Large intestine (tissue), 3 donors: Measurements from ENCODE around the gene GRIK5. TPM values are rescaled to one million over a fixed set of nuclear protein-coding genes. Genes with fewer than 3 reads are reported as not detected.
A peak's percentile ranks its signal among the peaks of the same experiment; 100 is the strongest.

Experiments
- DNase-seq, 2 donors: peaks; one replicate each; pipeline versions ENCODE4 v3.0.0 to v3.0.0-alpha.2; 2013
- H3K27ac ChIP-seq: one replicate; pipeline ENCODE4 v1.5.1; 2013; ENCODE audit warnings: low read length
- H3K27me3 ChIP-seq: 2 replicates; pipeline ENCODE4 v1.6.1; 2013; ENCODE audit warnings: low read length; ENCODE audit not compliant: control insufficient read depth, insufficient read depth
- H3K36me3 ChIP-seq: 2 replicates; pipeline ENCODE4 v1.6.1; 2013; ENCODE audit warnings: low read length; ENCODE audit not compliant: control insufficient read depth, insufficient read depth
- H3K4me1 ChIP-seq: one replicate; pipeline ENCODE4 v1.6.1; 2013; ENCODE audit warnings: low read length; ENCODE audit not compliant: control insufficient read depth, insufficient read depth
- H3K4me3 ChIP-seq: one replicate; pipeline ENCODE4 v1.5.1; 2013; ENCODE audit warnings: low read length
- H3K9me3 ChIP-seq: one replicate; pipeline ENCODE4 v1.6.1; 2013; ENCODE audit warnings: mild to moderate bottlenecking, low read depth, low read length, moderate library complexity; ENCODE audit not compliant: control insufficient read depth
- WGBS: methylation state at CpG from one replicate; pipeline ENCODE4 v1.1.5; 2013; ENCODE audit warnings: low lambda C conversion rate; ENCODE audit not compliant: insufficient coverage; 5-methylcytosine and 5-hydroxymethylcytosine counted together
- polyA plus RNA-seq: library from polyadenylated mRNA; unstranded; fragments of 120-200 nt; gene quantifications from one replicate; pipeline ENCODE4 v1.2.1, GENCODE V29; 2013

GRIK5 gene
- polyA plus RNA-seq, 1 donor = 4.7 TPM

DNA sequence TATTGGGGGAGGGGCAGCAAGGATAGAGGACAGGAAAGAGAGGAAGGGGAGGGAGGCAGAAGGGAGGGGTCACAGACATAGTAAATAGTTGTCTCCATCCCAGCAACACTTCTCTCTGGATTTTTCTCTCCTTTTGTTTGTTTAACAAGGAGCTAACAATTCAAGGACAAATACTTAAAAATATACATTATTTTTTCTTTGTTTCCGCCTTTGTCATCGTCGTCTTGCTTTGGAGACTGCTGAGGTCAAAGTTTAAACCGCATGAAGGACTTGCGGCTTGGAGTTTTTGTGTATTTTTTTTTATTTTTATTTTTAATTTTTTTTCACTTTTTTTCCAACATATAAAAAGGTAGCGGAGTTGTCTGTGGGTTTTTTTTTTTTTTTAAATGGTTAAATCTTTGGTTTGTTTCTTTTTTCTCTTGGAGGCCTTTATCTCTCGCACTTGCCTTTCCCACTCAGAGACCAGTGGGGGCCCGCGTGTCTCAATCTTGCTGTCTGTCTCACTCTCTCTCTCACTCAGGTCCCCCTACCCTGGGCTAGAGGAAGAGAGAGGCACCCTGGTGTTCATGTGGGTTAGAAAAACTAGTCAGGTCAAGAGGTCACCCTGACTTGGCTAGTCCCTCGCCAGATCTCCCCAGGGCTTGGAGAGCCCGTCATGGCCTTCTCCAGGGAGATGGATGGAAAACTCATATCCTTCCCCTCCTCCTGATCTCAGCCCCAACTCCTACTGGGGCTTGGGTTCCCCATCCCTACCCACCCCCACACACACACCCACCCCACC lies 17.0 kb upstream of the GRIK5 start:
- H3K4me1 ChIP-seq = peaks cover 4% of the 10 kb centered on the region
- 62% methylated on average over 6 of the region's 11 CpGs for WGBS
- no peak overlapping the region for H3K27ac ChIP-seq
- no peaks in the 10 kb centered on the region for H3K9me3 ChIP-seq
- H3K36me3 ChIP-seq = peaks cover 2% of the 10 kb centered on the region
- no peak for DNase-seq
- H3K27me3 ChIP-seq = peaks cover 5% of the 10 kb centered on the region
- no peak overlapping the region for H3K4me3 ChIP-seq

GRCh38 chr19:42086188-42086736 lies 16.3 kb upstream of the GRIK5 start:
- whole genome bisulfite sequencing = 100% methylated on average over 1 of the region's 9 CpGs
- Histone ChIP-seq H3K4me1 (peaks cover 4% of the 10 kb centered on the region), H3K9me3 (no peaks in the 10 kb centered on the region), H3K27me3 (peaks cover 5% of the 10 kb centered on the region), H3K36me3 (peaks cover 5% of the 10 kb centered on the region), H3K4me3 (no peak overlapping the region), H3K27ac (no peak overlapping the region)
- no peak for DNase-seq

DNA sequence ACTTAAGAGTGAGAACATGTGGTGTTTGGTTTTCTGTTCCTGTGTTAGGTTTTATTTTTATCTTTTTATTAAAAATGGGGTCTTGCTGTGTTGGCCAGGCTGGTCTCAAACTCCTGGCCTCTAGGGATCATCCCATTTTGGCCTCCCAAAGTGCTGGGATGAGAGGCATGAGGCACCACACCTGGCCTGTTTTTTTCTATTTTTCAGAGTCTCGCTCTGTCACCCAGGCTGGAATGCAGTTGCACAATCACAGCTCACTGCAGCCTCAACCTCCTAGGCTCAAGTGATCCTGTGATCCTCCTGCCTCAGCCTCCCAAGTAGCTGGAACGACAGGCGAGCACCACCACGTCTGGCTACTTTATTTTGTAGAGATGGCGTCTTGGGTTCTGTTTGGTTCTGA lies 13.5 kb upstream of the GRIK5 start:
- H3K27ac ChIP-seq = no peak overlapping the region

GRCh38 chr19:42081584-42082203 lies 11.7 kb upstream of the GRIK5 start:
- Histone ChIP-seq H3K4me3 (no peak overlapping the region), H3K4me1 (peaks cover 13% of the 10 kb centered on the region), H3K36me3 (peaks cover 35% of the 10 kb centered on the region), H3K9me3 (no peaks in the 10 kb centered on the region), H3K27ac (no peak overlapping the region), H3K27me3 (no peaks in the 10 kb centered on the region)
- 0% methylated on average over 1 of the region's 2 CpGs for WGBS
- DNase-seq = peak in 1 of 2 donors; percentile 49

More for the DNA sequence above, 13.5 kb upstream of the GRIK5 start:
- no peaks in the 10 kb centered on the region for H3K9me3 ChIP-seq
- H3K36me3 ChIP-seq = peaks cover 33% of the 10 kb centered on the region
- no peak for DNase-seq
- no peak overlapping the region for H3K4me3 ChIP-seq
- H3K4me1 ChIP-seq = peaks cover 4% of the 10 kb centered on the region
- no peaks in the 10 kb centered on the region for H3K27me3 ChIP-seq
- WGBS = 100% methylated on average over 1 of the region's 5 CpGs

- WGBS = no CpG with 5 or more reads among the region's 28 CpGs
- no peak overlapping the region for H3K27ac ChIP-seq
- H3K9me3 ChIP-seq = no peaks in the 10 kb centered on the region
- no peak for DNase-seq
- H3K36me3 ChIP-seq = peaks cover 35% of the 10 kb centered on the region
- H3K4me3 ChIP-seq = no peak overlapping the region
- H3K4me1 ChIP-seq = peaks cover 9% of the 10 kb centered on the region
- H3K27me3 ChIP-seq = no peaks in the 10 kb centered on the region
Observed at GRCh38 chr19:42080764-42081375, 10.9 kb upstream of the GRIK5 start.

GRCh38 chr19:42079886-42080763 lies 10.1 kb upstream of the GRIK5 start:
- no CpG with 5 or more reads among the region's 44 CpGs for WGBS
- no peak for DNase-seq
- Histone ChIP-seq H3K4me1 (peaks cover 9% of the 10 kb centered on the region), H3K36me3 (peaks cover 35% of the 10 kb centered on the region), H3K4me3 (no peak overlapping the region), H3K9me3 (no peaks in the 10 kb centered on the region), H3K27ac (no peak overlapping the region), H3K27me3 (no peaks in the 10 kb centered on the region)

- 100% methylated on average over 1 of the region's 16 CpGs for WGBS
- peaks cover 13% of the 10 kb centered on the region for H3K4me1 ChIP-seq
- H3K9me3 ChIP-seq = no peaks in the 10 kb centered on the region
- no peak for DNase-seq
- no peak overlapping the region for H3K27ac ChIP-seq
- H3K27me3 ChIP-seq = no peaks in the 10 kb centered on the region
- peaks cover 35% of the 10 kb centered on the region for H3K36me3 ChIP-seq
- no peak overlapping the region for H3K4me3 ChIP-seq
Observed at GRCh38 chr19:42079276-42079669, 9.3 kb upstream of the GRIK5 start.

DNA sequence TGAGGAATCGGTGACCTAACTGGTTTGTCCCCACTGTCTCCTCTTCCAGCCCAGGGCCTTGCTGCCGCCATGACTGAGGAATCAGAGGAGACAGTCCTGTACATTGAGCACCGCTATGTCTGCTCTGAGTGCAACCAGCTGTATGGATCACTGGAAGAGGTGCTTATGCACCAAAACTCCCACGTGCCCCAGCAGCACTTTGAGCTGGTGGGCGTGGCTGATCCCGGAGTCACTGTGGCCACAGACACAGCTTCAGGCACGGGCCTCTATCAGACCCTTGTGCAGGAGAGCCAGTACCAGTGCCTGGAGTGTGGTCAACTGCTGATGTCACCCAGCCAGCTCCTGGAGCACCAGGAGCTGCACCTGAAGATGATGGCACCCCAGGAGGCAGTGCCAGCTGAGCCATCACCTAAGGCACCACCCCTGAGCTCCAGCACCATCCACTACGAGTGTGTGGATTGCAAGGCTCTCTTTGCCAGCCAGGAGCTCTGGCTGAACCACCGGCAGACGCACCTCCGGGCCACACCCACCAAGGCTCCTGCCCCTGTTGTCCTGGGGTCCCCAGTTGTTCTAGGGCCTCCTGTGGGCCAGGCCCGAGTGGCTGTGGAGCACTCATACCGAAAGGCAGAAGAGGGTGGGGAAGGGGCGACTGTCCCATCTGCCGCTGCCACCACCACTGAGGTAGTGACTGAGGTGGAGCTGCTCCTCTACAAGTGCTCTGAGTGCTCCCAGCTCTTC lies 8.7 kb upstream of the GRIK5 start:
- H3K27me3 ChIP-seq = no peaks in the 10 kb centered on the region
- no peak for DNase-seq
- no peak overlapping the region for H3K27ac ChIP-seq
- H3K4me3 ChIP-seq = no peak overlapping the region
- H3K36me3 ChIP-seq = peaks cover 35% of the 10 kb centered on the region
- no CpG with 5 or more reads among the region's 15 CpGs for WGBS
- H3K4me1 ChIP-seq = peaks cover 13% of the 10 kb centered on the region
- no peaks in the 10 kb centered on the region for H3K9me3 ChIP-seq

DNA sequence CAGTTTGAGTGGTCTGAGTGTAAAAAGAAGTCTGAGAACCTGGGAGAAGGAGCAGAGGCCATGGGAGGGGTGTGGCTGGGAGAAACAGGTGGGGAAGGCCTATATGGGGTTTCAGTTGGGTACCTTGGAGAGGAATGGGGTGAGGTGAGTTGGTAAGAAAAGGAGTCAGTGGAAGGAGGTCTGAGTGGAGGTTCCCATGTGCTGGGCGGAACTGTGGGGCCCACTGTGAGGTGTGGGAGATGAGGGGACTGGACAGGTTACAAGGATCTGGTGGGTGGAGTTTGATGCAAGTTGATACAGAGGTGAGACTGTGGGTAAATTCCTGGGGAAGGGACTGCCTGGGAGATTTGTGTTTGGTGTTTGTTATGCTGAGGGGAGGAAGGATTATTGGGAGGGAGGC lies 8.1 kb upstream of the GRIK5 start:
- WGBS = no CpG with 5 or more reads among the region's 1 CpG
- H3K9me3 ChIP-seq = no peaks in the 10 kb centered on the region
- no peak overlapping the region for H3K27ac ChIP-seq
- H3K27me3 ChIP-seq = no peaks in the 10 kb centered on the region
- H3K4me1 ChIP-seq = peaks cover 13% of the 10 kb centered on the region
- no peak overlapping the region for H3K4me3 ChIP-seq
- no peak for DNase-seq
- H3K36me3 ChIP-seq = peaks cover 33% of the 10 kb centered on the region
